Activated CD4-positive, CD25-positive, alpha-beta regulatory T cell treated with anti-CD3 and anti-CD28 coated beads, Interleukin-2, amount 50 U/mL, for 16 hours (primary cell): ENCODE results near the gene GPR162.
A peak's percentile ranks its signal among the peaks of the same experiment; 100 is the strongest.

Experiments used
- DNase-seq: peaks from one replicate; pipeline ENCODE4 v3.0.0-alpha.2; 2020; ENCODE audit warnings: low read depth, low spot score

The GPR162 gene, protein sequence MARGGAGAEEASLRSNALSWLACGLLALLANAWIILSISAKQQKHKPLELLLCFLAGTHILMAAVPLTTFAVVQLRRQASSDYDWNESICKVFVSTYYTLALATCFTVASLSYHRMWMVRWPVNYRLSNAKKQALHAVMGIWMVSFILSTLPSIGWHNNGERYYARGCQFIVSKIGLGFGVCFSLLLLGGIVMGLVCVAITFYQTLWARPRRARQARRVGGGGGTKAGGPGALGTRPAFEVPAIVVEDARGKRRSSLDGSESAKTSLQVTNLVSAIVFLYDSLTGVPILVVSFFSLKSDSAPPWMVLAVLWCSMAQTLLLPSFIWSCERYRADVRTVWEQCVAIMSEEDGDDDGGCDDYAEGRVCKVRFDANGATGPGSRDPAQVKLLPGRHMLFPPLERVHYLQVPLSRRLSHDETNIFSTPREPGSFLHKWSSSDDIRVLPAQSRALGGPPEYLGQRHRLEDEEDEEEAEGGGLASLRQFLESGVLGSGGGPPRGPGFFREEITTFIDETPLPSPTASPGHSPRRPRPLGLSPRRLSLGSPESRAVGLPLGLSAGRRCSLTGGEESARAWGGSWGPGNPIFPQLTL

DNA sequence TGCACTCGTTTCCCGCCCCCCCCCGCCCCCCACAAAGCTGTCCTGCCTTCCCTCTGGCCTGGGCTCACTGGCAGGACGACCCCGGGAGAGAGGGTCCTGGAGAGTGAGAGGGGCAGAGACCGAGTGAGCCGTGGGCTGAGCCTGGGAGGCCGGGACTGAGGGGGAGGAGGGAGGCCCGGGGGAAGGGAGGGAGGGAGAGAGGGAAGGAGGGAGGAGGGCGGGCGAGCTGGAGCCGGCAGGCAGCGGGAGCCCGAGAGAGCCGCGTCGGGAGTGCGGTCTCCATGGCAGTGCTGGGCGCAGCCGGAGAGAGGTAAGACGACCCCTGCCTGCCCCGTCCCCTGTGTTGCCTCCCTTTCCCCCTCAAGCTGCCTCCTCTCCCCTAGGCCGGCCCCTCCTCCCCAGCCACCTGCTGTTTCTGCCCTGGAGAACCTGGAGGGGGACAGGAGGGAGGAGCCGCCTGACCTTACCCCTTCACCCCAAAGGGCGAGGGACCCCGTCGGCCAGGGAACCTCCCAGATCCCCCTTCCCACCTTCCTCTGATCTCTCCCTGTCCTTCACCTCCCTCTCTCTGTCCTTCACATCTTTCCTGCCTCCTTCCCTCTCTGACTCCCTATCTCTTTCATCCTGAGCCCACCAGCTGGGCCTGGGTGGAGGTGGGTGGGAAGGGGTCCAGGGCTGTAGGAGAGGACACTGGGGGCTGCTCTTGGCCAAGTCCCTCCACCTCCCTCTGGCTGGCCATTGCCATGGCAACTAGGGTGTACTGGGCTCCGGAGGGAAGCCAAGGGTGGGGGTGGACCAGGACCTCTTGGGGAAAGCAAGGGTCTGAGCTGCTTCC, at the start of gene GPR162:
TSS of gene GPR162 (plus strand) at position 231 of the 835 bp plus-strand sequence. CDS start 2,078 bp downstream, outside the sequence.
- no peak for DNase-seq

DNA sequence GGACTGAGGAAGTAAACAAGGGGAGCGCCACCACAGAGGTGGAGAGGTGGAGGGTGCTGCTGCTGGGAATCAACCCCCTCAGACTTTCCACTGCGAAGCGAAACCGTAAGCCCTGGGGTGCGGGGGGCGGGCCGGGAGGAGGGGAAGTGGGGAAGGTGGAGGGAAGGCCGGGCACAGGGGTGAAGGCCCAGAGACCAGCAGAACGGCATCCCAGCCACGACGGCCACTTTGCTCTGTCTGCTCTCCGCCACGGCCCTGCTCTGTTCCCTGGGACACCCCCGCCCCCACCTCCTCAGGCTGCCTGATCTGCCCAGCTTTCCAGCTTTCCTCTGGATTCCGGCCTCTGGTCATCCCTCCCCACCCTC, 49.3 kb upstream of the GPR162 start, which contains the start of gene LAG3:
TSS of gene LAG3 (plus strand) at position 190 of the 365 bp plus-strand sequence. CDS start 333 bp downstream, outside the sequence.
- no peak for DNase-seq

DNA sequence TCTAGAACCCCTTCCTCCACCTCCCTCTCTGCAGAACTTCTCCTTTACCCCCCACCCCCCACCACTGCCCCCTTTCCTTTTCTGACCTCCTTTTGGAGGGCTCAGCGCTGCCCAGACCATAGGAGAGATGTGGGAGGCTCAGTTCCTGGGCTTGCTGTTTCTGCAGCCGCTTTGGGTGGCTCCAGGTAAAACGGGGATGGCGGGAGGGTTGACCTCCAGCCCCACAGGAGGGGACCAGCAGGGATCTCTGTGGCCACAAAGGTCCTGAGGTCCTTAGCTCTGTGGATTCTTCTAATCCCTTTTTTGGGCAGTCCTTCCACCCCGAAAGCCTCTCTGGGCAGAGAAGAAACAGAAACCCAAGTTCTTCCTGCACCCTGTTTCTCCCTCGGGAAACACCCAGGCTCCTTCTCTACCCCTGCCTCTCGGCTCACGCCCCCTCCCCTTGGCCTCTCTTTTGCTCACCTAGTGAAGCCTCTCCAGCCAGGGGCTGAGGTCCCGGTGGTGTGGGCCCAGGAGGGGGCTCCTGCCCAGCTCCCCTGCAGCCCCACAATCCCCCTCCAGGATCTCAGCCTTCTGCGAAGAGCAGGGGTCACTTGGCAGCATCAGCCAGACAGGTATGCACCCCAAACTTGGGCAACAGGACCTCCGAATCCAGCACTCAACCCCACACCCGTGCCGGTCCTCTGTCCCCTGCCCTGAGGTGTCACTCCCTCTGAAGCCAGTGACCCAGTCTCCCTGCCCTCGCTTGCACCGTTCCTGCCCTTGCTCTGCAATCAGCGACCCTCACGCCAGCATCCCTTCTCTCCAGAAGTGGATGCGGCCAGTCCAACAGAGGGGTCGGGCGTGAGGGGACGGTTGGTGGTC, 48.7 kb upstream of the GPR162 start:
- DNase-seq = no peak

DNA sequence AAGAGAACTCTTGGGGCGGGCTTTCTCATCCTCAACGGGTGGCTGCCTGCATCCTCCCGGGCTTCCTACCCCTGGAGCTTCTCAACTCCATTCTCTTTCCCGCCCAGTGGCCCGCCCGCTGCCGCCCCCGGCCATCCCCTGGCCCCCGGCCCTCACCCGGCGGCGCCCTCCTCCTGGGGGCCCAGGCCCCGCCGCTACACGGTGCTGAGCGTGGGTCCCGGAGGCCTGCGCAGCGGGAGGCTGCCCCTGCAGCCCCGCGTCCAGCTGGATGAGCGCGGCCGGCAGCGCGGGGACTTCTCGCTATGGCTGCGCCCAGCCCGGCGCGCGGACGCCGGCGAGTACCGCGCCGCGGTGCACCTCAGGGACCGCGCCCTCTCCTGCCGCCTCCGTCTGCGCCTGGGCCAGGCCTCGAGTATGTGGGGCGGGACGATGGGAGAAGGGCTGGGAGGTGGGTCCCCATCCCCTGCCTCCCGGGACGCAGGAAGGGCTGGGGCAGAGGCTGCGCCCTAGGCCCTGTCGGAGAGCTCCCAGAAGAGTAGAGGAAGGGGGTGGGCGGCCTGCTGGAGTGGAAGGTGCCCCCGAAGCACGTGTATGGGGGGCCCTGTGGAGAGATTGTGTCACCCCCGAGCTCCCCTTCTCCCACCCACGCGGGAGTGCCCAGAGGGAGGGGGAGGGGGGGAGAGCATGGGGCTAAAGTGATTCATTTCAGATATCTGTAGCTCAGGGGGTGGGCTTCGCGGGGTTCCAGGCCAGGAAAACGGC, 47.9 kb upstream of the GPR162 start:
- no peak for DNase-seq

DNA sequence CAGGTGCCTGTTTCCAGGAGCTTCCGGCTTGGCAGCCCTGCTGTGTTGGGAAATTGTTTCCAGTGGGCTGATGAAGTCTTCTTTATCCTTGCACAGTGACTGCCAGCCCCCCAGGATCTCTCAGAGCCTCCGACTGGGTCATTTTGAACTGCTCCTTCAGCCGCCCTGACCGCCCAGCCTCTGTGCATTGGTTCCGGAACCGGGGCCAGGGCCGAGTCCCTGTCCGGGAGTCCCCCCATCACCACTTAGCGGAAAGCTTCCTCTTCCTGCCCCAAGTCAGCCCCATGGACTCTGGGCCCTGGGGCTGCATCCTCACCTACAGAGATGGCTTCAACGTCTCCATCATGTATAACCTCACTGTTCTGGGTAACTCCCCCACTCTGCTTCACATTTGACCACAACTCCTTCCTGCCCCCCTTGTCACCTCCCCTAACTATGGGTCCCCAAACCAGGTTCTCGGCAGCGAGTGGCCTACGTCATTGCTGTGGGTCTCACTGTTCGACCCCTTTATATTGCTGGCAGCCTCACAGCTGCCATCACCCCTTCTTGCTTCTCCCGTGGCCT, 47.0 kb upstream of the GPR162 start:
- DNase-seq = no peak

DNA sequence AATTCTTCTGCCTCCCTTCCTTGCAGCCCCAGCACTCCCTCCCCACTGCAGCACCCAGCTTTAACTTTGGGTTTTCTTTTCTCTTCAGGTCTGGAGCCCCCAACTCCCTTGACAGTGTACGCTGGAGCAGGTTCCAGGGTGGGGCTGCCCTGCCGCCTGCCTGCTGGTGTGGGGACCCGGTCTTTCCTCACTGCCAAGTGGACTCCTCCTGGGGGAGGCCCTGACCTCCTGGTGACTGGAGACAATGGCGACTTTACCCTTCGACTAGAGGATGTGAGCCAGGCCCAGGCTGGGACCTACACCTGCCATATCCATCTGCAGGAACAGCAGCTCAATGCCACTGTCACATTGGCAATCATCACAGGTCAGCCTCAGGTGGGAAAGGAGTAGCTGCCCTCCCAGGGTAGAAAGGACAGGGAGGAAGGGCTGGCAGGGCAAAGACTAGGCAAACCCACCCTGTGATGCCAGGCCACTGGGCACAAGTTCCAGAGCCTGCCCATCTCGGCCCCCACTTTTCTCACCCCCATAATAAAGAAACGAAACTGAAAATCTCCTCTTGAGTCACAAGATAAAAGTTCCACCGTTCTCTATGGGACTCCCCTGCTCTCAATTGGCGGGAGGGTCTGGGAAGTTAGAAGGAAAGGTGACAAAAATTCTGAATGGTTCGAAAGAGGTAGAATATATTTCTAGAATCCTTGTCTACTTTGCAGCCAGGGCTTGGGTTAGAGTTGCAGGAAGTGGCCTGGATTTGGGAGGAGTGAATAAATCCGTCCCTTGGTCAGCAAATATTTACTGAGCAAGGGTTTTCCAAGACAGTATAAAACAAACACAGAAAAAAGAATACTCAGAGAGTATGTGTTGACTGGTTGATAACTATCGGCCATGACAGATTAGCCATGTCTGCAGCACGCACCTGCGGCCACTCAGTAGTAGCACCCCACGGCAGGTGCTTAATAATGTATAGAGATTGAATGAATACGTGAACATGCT, 46.1 kb upstream of the GPR162 start:
- DNase-seq = no peak

DNA sequence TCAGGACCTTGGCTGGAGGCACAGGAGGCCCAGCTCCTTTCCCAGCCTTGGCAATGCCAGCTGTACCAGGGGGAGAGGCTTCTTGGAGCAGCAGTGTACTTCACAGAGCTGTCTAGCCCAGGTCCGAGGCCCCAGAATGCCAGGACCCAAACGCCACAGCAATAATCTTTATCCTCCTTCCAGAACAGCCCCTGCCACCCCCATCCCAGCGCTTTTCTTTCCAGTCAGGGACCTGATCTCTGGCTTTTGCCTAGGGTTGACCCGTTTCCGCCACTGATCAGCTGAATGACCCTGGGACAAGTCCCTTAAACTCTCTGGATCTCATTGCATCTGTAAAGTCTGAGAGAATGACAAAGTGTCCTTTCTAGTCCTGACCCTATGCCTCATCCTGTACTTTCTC, 44.2 kb upstream of the GPR162 start:
- DNase-seq = no peak

DNA sequence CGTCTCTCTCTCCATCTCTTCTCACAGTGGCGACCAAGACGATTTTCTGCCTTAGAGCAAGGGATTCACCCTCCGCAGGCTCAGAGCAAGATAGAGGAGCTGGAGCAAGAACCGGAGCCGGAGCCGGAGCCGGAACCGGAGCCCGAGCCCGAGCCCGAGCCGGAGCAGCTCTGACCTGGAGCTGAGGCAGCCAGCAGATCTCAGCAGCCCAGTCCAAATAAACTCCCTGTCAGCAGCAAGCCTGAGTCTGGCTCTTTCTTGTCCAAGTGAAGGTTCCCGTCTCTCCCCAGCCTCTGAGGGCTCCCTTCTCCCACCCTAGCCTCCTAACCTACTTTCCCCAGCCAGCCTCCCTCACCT, 43.4 kb upstream of the GPR162 start:
- DNase-seq = no peak

DNA sequence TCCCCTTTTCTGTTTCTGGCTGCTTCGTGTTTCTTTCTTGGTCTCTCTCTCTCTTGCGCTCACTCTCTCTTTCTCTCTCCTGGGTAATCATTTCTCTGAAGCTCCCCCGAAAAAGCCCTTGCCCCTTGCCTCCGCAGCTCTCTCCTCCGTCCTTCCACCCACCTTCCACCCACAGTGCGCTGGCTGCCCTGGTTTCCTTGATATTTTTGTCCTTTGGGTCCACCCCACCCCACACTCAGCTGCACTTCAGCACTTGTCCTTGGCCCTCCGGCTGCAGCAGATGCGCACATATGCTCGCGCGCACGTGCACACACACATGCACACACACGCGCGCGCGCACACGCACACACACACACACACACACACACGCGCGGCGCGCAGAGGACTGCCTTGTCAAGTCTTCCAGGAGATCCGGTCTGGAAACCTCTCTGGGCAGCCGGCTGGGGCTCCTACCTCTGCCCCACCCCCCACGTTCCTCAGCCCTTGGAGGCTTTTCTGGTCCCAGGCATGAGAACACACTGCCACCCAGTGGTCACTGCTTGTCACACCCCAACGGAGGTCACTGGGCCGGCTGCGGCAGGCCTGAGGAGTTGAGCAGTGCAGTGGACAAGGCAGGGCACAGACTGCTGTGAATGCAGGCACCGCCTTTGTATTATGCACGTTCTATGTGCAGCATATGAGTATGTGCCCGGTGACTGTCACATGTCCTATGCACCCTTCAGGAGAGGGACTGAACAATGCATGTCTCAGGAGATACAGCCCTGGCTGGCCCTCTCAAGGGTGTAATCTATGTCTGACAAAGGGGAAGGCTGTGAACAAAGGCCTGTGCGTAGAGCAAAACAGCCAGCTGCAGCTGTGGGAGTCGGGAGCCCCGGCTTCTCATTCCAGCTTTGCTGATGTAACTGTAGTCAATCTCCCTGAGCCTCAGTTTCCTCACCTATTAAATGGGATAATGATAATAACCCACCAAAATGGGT, 42.8 kb upstream of the GPR162 start:
- DNase-seq = peak; percentile 81

DNA sequence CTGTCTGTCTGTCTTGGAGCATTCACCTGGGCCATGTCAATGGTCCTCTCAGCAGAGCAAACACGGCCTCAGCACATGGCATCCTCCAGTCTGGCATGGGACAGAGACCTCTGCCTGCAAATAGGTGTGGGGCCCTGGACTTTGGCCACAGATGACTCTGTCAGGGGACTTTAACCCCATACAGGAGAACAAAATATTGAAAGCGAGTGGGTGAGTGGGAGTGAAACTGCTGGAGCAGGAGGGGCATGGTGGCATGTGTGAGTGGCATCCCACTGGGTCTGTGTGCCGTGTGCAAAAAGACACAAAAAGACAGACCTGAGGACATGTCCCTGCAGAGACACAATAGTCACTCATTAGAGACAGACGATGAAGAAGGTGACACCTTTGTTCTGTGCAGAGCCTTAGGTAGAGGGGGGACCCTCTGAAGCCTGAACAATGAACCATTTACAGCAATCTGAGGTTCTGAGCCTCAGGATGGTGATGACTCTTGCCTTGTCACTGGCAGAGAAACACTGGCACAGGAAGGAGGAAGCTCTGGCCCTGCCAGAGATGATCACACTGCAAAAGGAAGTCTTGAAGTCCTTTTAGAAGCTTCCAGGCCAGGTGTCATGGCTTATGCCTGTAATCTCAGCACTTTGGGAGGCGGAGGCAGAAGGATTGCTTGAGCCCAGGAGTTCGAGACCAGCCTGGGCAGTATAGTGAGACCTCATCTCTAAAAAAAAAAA, 41.8 kb upstream of the GPR162 start:
- no peak for DNase-seq

DNA sequence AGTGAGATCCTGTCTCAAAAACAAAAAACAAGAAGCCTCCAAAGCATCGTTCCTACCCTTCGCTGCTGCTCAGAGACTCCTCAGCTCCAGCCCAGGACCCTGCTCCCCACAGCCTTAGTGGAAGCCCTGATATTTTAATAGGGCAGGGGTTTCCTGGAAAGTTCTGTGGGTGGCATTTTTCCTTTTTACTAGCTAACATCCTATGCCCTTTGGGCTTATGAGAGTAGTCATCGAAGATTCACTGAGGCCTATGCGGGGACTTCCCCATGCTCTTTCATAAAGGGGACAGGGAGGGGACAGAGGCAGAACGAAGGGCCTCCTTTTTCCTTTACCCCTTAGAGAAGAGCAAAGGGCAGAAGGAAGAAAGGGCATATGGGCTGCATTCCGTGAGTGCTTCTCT, 41.0 kb upstream of the GPR162 start:
- no peak for DNase-seq

DNA sequence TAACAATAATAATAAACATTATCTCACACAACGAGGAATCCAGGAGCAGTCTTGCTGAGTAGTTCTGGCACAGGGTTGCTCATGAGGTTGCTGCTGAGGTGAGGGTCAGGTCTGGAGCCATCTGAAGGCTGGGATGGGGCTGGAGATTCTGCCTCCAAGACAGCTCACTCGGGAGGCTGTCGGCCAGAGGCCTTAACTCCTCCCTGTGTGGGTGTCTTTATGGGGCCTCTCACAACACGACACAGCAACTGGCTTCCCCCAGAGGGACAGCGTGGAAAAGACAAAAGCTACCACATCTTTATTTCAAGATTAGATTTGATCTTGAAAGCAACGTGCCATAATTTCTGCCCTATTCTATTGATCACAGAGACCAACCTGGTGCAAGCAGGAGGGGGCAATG, 39.5 kb upstream of the GPR162 start:
- DNase-seq = no peak

DNA sequence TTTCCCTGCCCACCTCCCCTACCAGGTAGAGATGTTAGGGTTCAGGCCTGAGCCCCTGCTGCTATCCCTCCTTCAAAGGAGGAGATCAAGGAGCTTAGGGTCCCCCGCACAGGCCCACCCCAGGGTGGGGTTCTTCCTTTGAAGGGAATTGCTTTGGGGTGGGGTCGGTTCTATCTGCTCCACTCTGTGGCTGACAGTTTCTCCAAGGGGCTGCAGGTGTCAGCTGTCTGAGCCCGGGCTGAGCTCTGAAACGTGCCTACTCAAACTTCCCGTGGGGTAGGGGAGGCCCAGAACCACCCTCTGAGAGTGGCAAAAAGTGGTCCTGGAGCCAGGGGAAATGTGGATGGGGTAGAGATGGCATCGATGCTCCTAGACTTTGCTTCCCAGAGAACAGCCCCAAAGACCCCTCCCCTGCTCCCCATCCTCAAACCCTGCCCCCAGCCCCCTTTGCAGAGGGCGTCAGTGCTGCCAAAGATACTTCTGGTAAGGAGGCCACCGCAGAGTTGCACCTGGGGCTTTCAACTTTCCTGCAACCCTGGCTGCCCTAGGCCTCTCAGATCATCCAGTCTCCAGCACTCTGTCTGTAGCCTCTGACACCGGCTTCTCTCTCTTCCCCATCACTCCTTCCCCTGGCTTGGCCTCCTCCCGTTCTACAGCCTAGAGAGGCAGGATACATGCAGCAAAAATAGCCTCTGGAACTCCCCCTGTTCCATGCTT, 38.6 kb upstream of the GPR162 start:
- no peak for DNase-seq

DNA sequence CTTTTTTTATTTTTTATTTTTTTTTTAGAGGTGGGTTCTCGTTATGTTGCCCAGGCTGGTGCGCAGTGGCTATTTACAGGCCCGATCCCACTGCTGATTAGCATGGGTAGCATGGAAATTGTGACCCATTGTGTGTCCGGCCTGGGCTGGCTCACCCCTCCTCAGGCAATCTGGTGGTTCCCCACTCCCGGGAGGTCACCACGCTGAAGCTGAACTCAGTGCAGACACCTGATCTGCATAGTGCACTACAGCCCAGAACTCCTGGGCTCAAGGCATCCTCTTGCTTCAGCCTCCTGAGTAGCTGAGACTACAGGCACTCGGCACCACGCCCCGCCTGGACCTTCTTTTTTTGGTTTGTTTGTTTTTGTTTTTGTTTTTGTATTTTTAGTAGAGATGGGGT, 37.8 kb upstream of the GPR162 start:
- DNase-seq = no peak

DNA sequence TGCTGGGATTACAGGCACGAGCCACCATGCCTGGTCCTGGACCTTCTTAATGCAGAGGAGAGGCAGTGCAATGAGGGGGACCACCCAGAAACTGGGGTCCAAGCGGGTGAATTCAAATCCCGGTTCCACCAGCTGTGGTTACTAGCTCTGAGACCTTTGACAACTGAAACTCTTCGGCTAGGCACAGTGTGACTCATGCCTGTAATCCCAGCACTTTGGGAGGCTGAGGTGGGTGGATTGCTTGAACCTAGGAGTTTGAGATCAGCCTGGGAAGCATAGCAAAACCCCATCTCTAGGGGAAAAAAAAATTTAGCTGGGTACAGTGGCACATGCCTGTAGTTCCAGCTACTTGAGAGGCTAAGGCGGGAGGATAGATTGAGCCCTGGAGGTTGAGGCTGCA, 37.3 kb upstream of the GPR162 start:
- no peak for DNase-seq

DNA sequence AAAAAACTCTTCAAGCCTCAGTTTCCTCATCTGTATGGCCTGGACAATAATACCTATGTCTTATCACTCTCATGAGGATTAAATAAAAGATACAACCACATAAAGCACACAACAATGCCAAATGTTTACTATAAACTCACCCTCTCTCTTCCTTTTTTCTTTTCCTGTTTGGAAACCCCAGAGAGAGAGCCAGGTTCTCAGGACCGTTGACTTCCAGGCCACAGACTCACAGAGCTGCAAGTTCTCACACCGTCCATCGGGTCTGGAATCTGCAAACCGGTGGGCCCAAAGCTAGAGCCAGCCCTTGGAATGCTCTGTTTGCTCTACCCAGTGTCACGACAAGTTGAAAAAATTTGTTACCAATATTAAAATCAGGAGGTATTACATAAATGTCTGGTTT, 36.9 kb upstream of the GPR162 start:
- DNase-seq = no peak
